NCI-H2227 treated with DMSO at 0.1 percent for 48 hours (cell line): ENCODE data around the gene ERICH4.
"Not testable (repeated sequence)": the region's sequence is repeated elsewhere in the genome, so short reads cannot be mapped to it uniquely, and the experiment has no call there.

Experiments used
- DNase-seq: peaks from one replicate; lab custom pipeline; 2025; lab: John Stamatoyannopoulos, UW

ERICH4 gene, protein sequence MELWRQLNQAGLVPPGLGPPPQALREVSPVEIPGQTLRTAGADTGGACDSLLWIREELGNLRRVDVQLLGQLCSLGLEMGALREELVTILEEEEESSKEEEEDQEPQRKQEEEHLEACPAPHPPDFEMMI

GRCh38 chr19:41442473-41443355 lies at the start of gene ERICH4:
Gene ERICH4, plus strand, starts transcription at chr19:41443156. Its CDS starts 14 bp downstream, at chr19:41443170.
- DNase-seq, result no peak

DNA sequence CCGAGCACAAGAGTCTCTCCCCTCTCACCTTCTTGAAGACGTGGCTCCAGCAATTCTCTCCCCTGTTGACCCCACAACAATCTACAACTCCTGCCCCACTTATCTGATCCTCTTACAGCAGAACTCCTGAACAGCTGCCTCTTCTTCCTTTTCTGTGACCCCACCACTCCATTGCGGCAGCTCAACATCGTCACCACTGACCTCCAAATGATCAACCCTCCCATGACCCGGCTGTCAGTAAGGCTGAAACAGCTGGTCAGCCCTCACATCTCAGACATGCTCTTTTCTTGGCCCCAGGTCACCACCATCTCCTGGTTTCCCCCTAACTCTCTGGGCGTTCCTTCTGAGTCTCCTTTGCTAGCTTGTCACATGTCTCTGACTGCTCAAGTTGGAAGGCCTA lies 47.6 kb upstream of the ERICH4 start:
- DNase-seq, result no peak

GRCh38 chr19:41397086-41398049 lies 45.6 kb upstream of the ERICH4 start, which contains the start of the genes BCKDHA and EXOSC5:
Gene BCKDHA, plus strand, starts transcription at chr19:41397818. Its CDS starts 10 bp downstream, at chr19:41397828.
Gene EXOSC5, minus strand, starts transcription at chr19:41397359. Its CDS starts 31 bp downstream, at chr19:41397328.
- DNase-seq, result peak; percentile 100

GRCh38 chr19:41398050-41398418 lies 44.9 kb upstream of the ERICH4 start:
- DNase-seq, result no peak

- DNase-seq, result no peak
Observed at GRCh38 chr19:41398598-41398997, 44.4 kb upstream of the ERICH4 start.

GRCh38 chr19:41399091-41399490 lies 43.9 kb upstream of the ERICH4 start:
- no peak for DNase-seq

DNA sequence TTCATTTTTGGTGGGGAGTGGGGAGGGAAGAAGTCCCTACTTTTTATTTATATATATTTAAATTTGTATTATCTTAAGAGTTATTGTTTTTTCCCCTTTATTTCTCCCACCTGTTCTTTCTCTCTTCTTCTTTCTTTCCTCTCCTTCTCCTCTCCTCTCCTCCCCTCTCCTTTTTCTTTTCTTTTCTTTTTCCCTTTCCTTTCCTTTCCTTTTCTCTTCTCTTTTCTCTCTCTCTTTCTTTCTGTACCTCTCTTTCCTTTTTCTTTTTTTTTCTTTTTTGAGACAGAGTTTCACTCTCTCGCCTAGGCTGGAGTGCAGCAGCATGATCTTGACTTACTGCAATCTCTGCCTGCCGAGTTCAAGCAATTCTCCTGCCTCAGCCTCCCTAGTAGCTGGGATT lies 43.4 kb upstream of the ERICH4 start:
- DNase-seq, result no peak

DNA sequence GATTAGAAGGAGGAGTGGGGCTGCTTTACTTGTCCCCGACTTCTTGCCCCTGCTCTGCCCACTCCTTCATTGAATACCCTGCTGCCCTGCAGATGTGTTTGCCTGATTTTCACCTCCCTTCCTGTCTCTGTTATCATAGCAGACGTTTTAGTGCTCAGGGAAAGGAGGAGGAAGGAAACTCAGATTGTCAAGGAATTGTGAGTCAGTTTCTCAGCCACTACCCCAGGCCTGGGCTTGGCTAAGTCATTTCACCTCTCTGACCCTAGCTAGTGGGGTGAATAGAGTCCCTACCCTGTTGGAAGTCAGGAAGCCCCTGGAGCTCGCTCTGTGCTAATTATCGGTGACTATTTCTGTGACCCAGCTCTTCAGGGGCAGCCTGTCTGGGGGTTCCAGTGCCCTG lies 41.5 kb upstream of the ERICH4 start:
- no peak for DNase-seq

DNA sequence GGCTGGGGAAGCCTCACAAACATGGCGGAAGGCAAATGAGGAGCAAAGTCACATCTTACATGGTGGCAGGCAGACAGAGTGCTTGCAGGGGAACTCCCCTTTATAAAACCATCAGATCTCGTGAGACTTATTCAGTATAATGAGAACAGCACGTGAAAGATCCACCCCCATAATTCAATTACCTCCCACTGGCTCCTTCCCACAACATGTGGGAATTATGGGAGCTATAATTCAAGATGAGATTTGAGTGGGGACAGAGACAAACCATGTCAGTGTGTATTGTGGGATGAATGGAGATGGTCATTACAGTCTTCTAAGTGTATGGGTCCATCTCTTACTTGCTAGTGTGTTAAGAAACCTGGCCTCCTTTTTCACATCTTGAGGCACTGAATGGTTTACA lies 40.9 kb upstream of the ERICH4 start:
- DNase-seq, result no peak

GRCh38 chr19:41403181-41403970 lies 39.6 kb upstream of the ERICH4 start:
- no peak for DNase-seq

DNA sequence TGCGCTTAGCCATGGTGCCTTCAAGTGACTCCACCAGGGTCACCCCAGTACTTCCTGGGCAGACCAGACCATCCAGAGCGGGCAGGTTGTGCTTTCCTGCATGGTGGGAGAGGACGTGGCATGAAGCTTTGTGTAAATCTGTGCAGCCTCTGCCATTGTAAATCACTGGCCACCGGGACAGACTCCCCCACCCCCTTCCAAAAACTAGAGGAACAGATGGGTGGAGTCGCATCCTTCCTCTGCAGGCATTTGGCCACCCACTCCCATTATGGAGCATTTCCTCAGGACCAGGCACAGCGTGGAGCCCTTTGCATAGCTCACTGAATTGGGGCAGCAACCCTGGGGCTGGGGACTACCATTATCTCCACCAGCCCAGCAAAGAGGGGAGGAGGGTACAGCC lies 37.2 kb upstream of the ERICH4 start:
- no peak for DNase-seq

DNA sequence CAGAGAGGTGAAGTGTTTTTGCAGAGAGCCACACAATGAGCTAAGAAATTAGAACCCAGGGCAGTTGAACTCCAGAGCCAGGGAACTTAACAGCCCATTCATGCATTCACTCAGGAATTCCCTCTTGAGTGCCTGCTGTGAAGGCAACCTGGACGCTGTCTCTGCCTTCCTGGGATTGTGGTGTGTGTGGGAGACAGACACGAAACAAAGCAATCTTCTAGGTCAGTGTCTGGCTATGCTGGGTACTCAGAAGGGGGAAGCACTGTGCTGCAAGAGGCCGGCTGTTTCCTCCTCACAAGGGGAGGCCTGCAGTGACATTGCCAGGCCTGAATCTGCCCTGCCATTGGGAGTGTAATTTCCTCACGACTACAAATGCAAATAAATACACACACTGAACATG lies 35.7 kb upstream of the ERICH4 start:
- DNase-seq, result no peak

GRCh38 chr19:41408256-41408655 lies 34.7 kb upstream of the ERICH4 start:
- no peak for DNase-seq

DNA sequence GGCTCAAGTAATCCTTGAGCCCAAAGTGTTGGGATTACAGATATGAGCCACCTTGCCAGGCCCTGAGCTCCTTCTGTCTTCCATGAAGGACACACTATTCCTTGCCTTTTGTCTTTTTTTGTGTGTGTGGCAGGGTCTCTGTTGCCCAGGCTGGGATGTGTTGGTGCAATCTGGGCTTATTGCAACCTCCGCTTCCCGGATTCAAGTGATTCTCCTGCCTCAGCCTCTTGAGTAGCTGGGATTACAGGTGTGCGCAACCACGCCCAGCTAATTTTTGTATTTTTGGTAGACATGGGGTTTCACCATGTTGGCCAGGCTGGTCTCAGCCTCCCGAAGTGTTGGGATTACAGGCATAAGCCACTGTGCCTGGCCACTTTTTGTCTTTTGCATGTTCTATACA lies 34.1 kb upstream of the ERICH4 start:
- not testable (repeated sequence) for DNase-seq

GRCh38 chr19:41409288-41409687 lies 33.7 kb upstream of the ERICH4 start:
- DNase-seq, result no peak

GRCh38 chr19:41410336-41411054 lies 32.5 kb upstream of the ERICH4 start:
- no peak for DNase-seq

- DNase-seq, result no peak
Observed at GRCh38 chr19:41411100-41411967, 31.6 kb upstream of the ERICH4 start.

DNA sequence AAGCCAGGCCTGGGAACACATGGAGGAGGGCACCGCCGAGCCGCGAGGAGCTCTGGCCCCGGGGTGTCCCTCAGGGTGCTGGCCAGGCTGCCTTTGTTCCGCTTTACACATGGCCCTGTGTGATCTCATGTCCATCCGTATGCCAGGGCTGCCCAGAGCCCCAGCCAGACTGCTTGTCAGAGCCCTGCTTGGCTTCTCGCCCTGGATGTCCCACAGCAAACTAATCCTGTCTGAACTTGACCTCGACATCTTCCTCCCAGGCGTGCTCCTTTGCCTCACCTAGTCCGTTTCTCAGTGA lies 31.0 kb upstream of the ERICH4 start:
- no peak for DNase-seq

DNA sequence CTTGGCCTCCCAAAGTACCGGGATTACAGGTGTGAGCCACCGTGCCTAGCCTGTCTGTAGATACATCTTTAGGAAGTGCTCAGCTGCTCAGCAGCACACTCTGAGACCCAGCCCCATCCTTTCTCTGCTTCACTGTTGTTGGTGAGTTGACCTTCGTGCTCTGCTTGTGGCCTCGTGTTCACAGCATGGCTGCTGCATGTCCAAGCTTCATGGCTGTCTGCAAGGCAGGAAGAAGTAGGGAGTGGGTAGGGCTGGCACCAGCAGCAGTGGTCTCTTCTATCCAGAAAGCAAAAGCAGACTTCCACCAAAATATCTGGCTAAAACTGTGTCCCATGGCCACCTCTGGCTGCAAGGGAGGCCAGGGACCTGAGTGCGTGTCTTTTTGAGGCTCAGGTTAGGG lies 30.0 kb upstream of the ERICH4 start:
- no peak for DNase-seq

DNA sequence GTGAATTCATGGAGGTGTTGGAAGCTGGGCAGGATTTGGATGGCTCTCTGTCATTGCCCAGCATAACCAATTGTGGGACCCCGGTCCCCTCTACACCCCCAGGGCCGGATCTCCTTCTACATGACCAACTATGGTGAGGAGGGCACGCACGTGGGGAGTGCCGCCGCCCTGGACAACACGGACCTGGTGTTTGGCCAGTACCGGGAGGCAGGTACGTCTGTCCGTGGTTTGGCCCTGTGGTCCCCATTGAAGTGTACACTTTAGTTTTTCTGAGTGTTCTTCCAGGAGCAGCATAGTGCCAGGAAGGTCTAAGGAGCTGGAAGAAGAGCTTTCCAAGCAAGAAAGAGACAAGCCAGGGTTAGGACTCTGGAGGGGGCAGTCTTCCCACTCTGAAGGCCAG lies 29.0 kb upstream of the ERICH4 start:
- no peak for DNase-seq
